HG03439 (cell line): ENCODE measurements around the gene PCDHGA10.
"Not testable (repeated sequence)": the region's sequence is repeated elsewhere in the genome, so short reads cannot be mapped to it uniquely, and the experiment has no call there.

ENCODE experiments used
- ATAC-seq: cut with Tn5 transposase; IDR thresholded peaks from one replicate; pipeline ENCODE4 v1.9.1; 2021; ENCODE audit warnings: mild to moderate bottlenecking, moderate library complexity; ENCODE audit not compliant: unreplicated experiment

The PCDHGA10 gene

GRCh38 chr5:141420855-141421488 is 8.2 kb downstream of the PCDHGA10 start, which contains the start of gene PCDHGA11:
Gene PCDHGA11 (plus strand): TSS chr5:141421051. CDS start chr5:141421228, 177 bp downstream.
- peak; percentile 60 for ATAC-seq

- no peak for ATAC-seq
These were observed 8.7 kb downstream of the PCDHGA10 start for GRCh38 chr5:141421489-141421855.

GRCh38 chr5:141422742-141423291 is 10.0 kb downstream of the PCDHGA10 start:
- ATAC-seq, result no peak

GRCh38 chr5:141427783-141428426 is 15.1 kb downstream of the PCDHGA10 start:
- ATAC-seq, result no peak

- peak; percentile 78 for ATAC-seq
These were observed 17.7 kb downstream of the PCDHGA10 start, which contains the start of gene PCDHGA12 for GRCh38 chr5:141430332-141431113. Gene PCDHGA12 (plus strand): TSS chr5:141430507. CDS start chr5:141430760, 253 bp downstream.

- ATAC-seq, result peak; percentile 48
These were observed 18.5 kb downstream of the PCDHGA10 start for GRCh38 chr5:141431286-141431685.

GRCh38 chr5:141432308-141432707 is 19.5 kb downstream of the PCDHGA10 start:
- not testable (repeated sequence) for ATAC-seq

- ATAC-seq, result not testable (repeated sequence)
These were observed 19.9 kb downstream of the PCDHGA10 start for GRCh38 chr5:141432726-141433125.

- no peak for ATAC-seq
These were observed 21.2 kb downstream of the PCDHGA10 start for GRCh38 chr5:141434006-141434405.

GRCh38 chr5:141437221-141437620 is 24.4 kb downstream of the PCDHGA10 start:
- no peak for ATAC-seq

- no peak for ATAC-seq
These were observed 26.8 kb downstream of the PCDHGA10 start for GRCh38 chr5:141439411-141440141.

GRCh38 chr5:141440341-141440740 is 27.6 kb downstream of the PCDHGA10 start:
- no peak for ATAC-seq

- ATAC-seq, result no peak
These were observed 28.9 kb downstream of the PCDHGA10 start for GRCh38 chr5:141441571-141442170.

GRCh38 chr5:141465351-141465750 is 52.6 kb downstream of the PCDHGA10 start:
- ATAC-seq, result no peak
